GM19438 (cell line): Measurements from ENCODE around the gene CD1E.
A peak's percentile ranks its signal among the peaks of the same experiment; 100 is the strongest.
"Not testable (repeated sequence)": the region's sequence is repeated elsewhere in the genome, so short reads cannot be mapped to it uniquely, and the experiment has no call there.

Source experiments
- ATAC-seq: cut with Tn5 transposase; IDR thresholded peaks from one replicate; pipeline ENCODE4 v1.9.1; 2021; ENCODE audit warnings: low read depth; ENCODE audit not compliant: unreplicated experiment

The CD1E gene

GRCh38 chr1:158357441-158357840 lies 3.7 kb downstream of the CD1E start:
- no peak for ATAC-seq

- no peak for ATAC-seq
Observed at GRCh38 chr1:158362482-158362881, 8.8 kb downstream of the CD1E start.

GRCh38 chr1:158362941-158363340 lies 9.2 kb downstream of the CD1E start:
- no peak for ATAC-seq

GRCh38 chr1:158366783-158367182 lies 13.1 kb downstream of the CD1E start:
- ATAC-seq = no peak

GRCh38 chr1:158371188-158371953 lies 17.7 kb downstream of the CD1E start:
- ATAC-seq = peak; percentile 78

GRCh38 chr1:158374101-158374500 lies 20.4 kb downstream of the CD1E start:
- ATAC-seq = not testable (repeated sequence)

GRCh38 chr1:158374860-158375259 lies 21.2 kb downstream of the CD1E start:
- no peak for ATAC-seq

- no peak for ATAC-seq
Observed at GRCh38 chr1:158390331-158390730, 36.6 kb downstream of the CD1E start.

- no peak for ATAC-seq
Observed at GRCh38 chr1:158391099-158391498, 37.4 kb downstream of the CD1E start.

GRCh38 chr1:158393476-158393875 lies 39.8 kb downstream of the CD1E start:
- ATAC-seq = no peak

- no peak for ATAC-seq
Observed at GRCh38 chr1:158396646-158397045, 43.0 kb downstream of the CD1E start.

- no peak for ATAC-seq
Observed at GRCh38 chr1:158398818-158399514, 45.3 kb downstream of the CD1E start, which contains the start of gene OR10T2. Gene OR10T2 (minus strand): TSS chr1:158399466. CDS start chr1:158399466, 0 bp downstream.

GRCh38 chr1:158400871-158401270 lies 47.2 kb downstream of the CD1E start:
- ATAC-seq = no peak

- no peak for ATAC-seq
Observed at GRCh38 chr1:158407092-158407491, 53.4 kb downstream of the CD1E start.
